ENCODE data around the gene KRT84. TPM values are rescaled to one million over a fixed set of nuclear protein-coding genes. Genes with fewer than 3 reads are reported as not detected.
A peak's percentile ranks its signal among the peaks of the same experiment; 100 is the strongest.

The KRT84 gene, protein sequence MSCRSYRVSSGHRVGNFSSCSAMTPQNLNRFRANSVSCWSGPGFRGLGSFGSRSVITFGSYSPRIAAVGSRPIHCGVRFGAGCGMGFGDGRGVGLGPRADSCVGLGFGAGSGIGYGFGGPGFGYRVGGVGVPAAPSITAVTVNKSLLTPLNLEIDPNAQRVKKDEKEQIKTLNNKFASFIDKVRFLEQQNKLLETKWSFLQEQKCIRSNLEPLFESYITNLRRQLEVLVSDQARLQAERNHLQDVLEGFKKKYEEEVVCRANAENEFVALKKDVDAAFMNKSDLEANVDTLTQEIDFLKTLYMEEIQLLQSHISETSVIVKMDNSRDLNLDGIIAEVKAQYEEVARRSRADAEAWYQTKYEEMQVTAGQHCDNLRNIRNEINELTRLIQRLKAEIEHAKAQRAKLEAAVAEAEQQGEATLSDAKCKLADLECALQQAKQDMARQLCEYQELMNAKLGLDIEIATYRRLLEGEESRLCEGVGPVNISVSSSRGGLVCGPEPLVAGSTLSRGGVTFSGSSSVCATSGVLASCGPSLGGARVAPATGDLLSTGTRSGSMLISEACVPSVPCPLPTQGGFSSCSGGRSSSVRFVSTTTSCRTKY
- total RNA-seq (2014; rRNA removed): 0.15 TPM in 1 of 2 replicates, not detected in the other
- not detected for Bru-seq, nascent RNA
- BruChase-seq, experiment 1, labeled RNA remaining after a 6-hour chase: percentile 13 among the genes with signal in this experiment
- not detected for BruChase-seq, experiment 2, labeled RNA remaining after a 2-hour chase
- long read RNA-seq: 0 reads

DNA sequence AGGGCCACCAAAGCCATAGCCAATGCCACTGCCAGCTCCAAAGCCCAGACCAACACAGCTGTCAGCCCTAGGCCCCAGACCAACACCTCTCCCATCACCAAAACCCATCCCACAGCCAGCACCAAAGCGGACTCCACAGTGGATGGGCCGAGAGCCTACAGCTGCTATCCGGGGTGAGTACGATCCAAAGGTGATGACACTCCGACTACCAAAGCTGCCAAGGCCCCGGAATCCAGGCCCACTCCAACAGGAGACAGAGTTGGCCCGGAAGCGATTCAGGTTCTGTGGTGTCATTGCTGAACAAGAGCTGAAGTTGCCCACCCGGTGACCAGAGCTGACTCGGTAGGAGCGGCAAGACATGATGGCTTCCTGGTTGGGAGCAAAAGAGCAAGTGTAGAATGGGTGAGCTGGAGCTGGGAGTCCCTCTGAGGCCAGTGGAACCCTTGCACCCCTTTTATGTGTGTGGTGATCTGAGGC, at the start of gene KRT84:
KRT84 (minus strand) TSS at position 427 of the 477 bp plus-strand sequence; CDS start at position 360, 67 bp downstream.
- no peak for TF ChIP-seq EZH2phosphoT487 (IDR thresholded peaks at IDR 0.05; ENCODE audit: borderline replicate concordance, low read length)
- TF ChIP-seq EZH2 (IDR thresholded peaks at IDR 0.05; ENCODE audit: low read length, unreplicated experiment): no peak
- TF ChIP-seq, protein P1, sequence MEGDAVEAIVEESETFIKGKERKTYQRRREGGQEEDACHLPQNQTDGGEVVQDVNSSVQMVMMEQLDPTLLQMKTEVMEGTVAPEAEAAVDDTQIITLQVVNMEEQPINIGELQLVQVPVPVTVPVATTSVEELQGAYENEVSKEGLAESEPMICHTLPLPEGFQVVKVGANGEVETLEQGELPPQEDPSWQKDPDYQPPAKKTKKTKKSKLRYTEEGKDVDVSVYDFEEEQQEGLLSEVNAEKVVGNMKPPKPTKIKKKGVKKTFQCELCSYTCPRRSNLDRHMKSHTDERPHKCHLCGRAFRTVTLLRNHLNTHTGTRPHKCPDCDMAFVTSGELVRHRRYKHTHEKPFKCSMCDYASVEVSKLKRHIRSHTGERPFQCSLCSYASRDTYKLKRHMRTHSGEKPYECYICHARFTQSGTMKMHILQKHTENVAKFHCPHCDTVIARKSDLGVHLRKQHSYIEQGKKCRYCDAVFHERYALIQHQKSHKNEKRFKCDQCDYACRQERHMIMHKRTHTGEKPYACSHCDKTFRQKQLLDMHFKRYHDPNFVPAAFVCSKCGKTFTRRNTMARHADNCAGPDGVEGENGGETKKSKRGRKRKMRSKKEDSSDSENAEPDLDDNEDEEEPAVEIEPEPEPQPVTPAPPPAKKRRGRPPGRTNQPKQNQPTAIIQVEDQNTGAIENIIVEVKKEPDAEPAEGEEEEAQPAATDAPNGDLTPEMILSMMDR (conservative IDR thresholded peaks at IDR 0.05; ENCODE audit: low read depth, low read length): no peak
- H3K4me2 ChIP-seq (ENCODE audit: low read length): no peak within 1 kb of the TSS
- no peak for DNase-seq
- no peak for ATAC-seq
- H3K27ac ChIP-seq (ENCODE audit: low read length): no peak within 1 kb of the TSS
- no peaks in the 10 kb centered on the region for H3K4me1 ChIP-seq (ENCODE audit: insufficient read depth, low read length)
- H3K36me3 ChIP-seq (ENCODE audit: low read depth, low read length): no peaks in the 10 kb centered on the region
- BruUV-seq (replicated peaks): no TSS peak
- H3K27me3 ChIP-seq (ENCODE audit: low read length): no peaks in the 10 kb centered on the region
- no peak within 1 kb of the TSS for H3K4me3 ChIP-seq (ENCODE audit: low read length)
- H2AFZ ChIP-seq (ENCODE audit: low read length): no peak within 1 kb of the TSS
- intact Hi-C loops (cut with micrococcal nuclease): no loop called here
- no peaks in the 10 kb centered on the region for H3F3A ChIP-seq (ENCODE audit: low read length, unreplicated experiment)
- no peaks in the 10 kb centered on the region for H3K9me2 ChIP-seq (replicated peaks; ENCODE audit: low read length)
- H4K20me1 ChIP-seq (ENCODE audit: low read length): no peaks in the 10 kb centered on the region
- no peaks in the 10 kb centered on the region for H3K9me3 ChIP-seq (ENCODE audit: low read length)
- POLR2A ChIA-PET (ENCODE audit: unreplicated experiment): no interaction called here
- CTCF ChIA-PET: interaction anchor here (0.6 to 0.8 kb wide), 2 partner anchors 13 to 241 kb away, joined by 3 to 4 read pairs; no protein-coding TSS in a partner anchor
- no peak within 1 kb of the TSS for H3K9ac ChIP-seq (ENCODE audit: low read length)
- no peaks in the 10 kb centered on the region for H3K79me2 ChIP-seq (ENCODE audit: low read length)

DNA sequence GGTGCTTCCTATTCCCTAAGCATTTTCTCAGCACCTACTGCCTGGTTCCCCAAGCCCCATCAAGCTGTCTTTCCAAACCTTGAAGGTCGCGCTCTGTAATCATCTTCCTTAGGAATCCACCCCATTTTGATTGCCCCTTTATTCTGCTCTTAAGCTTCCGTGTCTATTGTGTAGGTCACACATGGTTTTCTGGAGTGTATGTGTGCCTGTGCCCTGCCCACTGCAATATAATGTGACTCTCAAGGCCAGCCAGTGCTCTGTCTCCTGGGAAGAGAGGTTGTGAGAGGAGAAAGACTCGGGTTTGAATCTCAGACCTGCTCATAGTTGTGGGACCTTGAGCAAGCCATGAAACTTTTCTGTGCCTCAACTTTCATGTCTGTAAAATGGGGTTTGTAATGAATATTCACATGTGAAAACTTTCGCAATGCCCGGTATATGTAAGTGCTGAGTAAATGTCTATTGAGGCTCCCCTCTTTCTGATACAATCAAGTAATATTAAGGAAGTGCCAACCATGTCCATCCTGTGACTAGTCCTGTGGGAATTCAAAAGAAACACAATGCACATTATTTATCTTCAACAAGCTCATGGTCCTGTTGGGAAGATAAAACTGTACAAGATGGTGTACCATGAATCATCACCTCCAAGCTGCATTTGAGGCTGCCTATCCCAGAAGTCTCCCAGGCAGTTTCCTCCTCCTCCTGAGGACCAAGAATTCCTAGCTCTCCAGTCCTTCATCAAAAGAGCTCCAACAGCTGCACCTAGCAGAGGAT, 49.5 kb upstream of the KRT84 start:
- H3K36me3 ChIP-seq (ENCODE audit: low read depth, low read length): no peaks in the 10 kb centered on the region
- no peaks in the 10 kb centered on the region for H3K9me3 ChIP-seq (ENCODE audit: low read length)
- intact Hi-C loops (cut with micrococcal nuclease): loop anchor here (1.0 kb wide), 1 partner anchor 19 kb away; no protein-coding TSS in a partner anchor
- peaks cover 12% of the 10 kb centered on the region for H3F3A ChIP-seq (ENCODE audit: low read length, unreplicated experiment)
- no peaks in the 10 kb centered on the region for H3K27me3 ChIP-seq (ENCODE audit: low read length)
- H3K79me2 ChIP-seq (ENCODE audit: low read length): no peaks in the 10 kb centered on the region
- H4K20me1 ChIP-seq (ENCODE audit: low read length): no peaks in the 10 kb centered on the region
- CTCF ChIA-PET: no interaction called here
- H3K4me3 ChIP-seq (ENCODE audit: low read length): no peak overlapping the region
- peak; percentile 81 for DNase-seq
- peak overlapping the region; percentile 33 for H3K4me2 ChIP-seq (ENCODE audit: low read length)
- no peak overlapping the region for H2AFZ ChIP-seq (ENCODE audit: low read length)
- TSS peak; percentile 64 for BruUV-seq (replicated peaks)
- H3K9me2 ChIP-seq (replicated peaks; ENCODE audit: low read length): no peaks in the 10 kb centered on the region
- TF ChIP-seq EZH2 (IDR thresholded peaks at IDR 0.05; ENCODE audit: low read length, unreplicated experiment): no peak
- TF ChIP-seq, protein P1 (conservative IDR thresholded peaks at IDR 0.05; ENCODE audit: low read depth, low read length): no peak
- no peak for TF ChIP-seq EZH2phosphoT487 (IDR thresholded peaks at IDR 0.05; ENCODE audit: borderline replicate concordance, low read length)
- H3K9ac ChIP-seq (ENCODE audit: low read length): peak overlapping the region; percentile 74
- peaks cover 63% of the 10 kb centered on the region for H3K4me1 ChIP-seq (ENCODE audit: insufficient read depth, low read length)
- peak overlapping the region; percentile 93 for H3K27ac ChIP-seq (ENCODE audit: low read length)
- POLR2A ChIA-PET (ENCODE audit: unreplicated experiment): interaction anchor here (0.6 to 0.8 kb wide), 2 partner anchors 436 to 1645 kb away, joined by 3 to 12 read pairs; no protein-coding TSS in a partner anchor
- peak; percentile 5 for ATAC-seq

All from PC-3 (cell line).